GM23248 (cell line): ENCODE data around the gene NRDE2. TPM values are rescaled to one million over a fixed set of nuclear protein-coding genes. Genes with fewer than 3 reads are reported as not detected.

Experiments used
- DNase-seq: peaks from one replicate; pipeline ENCODE4 v3.0.0-alpha.2; 2015
- H2AFZ ChIP-seq: fragments of 200-600 bp; sonication (generic); 2 replicates; pipeline ENCODE4 v1.6.1; 2016; ENCODE audit warnings: antibody characterized with exemption
- H3F3A ChIP-seq: fragments of 200-600 bp; sonication (generic); 2 replicates; pipeline ENCODE4 v1.6.1; 2016; ENCODE audit warnings: mild to moderate bottlenecking, antibody characterized with exemption, mixed run types; ENCODE audit not compliant: insufficient read depth
- H3K27ac ChIP-seq: fragments of 200-600 bp; sonication (generic); 2 replicates; pipeline ENCODE4 v1.5.1; 2016; ENCODE audit warnings: mild to moderate bottlenecking
- H3K27me3 ChIP-seq: fragments of 200-600 bp; sonication (generic); replicated peaks from 2 replicates; pipeline ENCODE4 v1.6.1; 2016; ENCODE audit warnings: mild to moderate bottlenecking; ENCODE audit not compliant: insufficient read depth
- H3K36me3 ChIP-seq: fragments of 200-600 bp; sonication (generic); 2 replicates; pipeline ENCODE4 v1.6.1; 2016; ENCODE audit warnings: low read depth, mild to moderate bottlenecking
- H3K4me1 ChIP-seq: fragments of 200-600 bp; sonication (generic); 2 replicates; pipeline ENCODE4 v1.6.1; 2016; ENCODE audit warnings: mild to moderate bottlenecking; ENCODE audit not compliant: insufficient read depth
- H3K4me2 ChIP-seq: fragments of 200-600 bp; sonication (generic); one replicate; pipeline ENCODE4 v1.6.1; 2016; ENCODE audit warnings: mild to moderate bottlenecking; ENCODE audit not compliant: unreplicated experiment
- H3K4me3 ChIP-seq: fragments of 200-600 bp; sonication (generic); 2 replicates; pipeline ENCODE4 v1.5.1; 2016; ENCODE audit warnings: mild to moderate bottlenecking
- H3K79me2 ChIP-seq: fragments of 200-600 bp; sonication (generic); 2 replicates; pipeline ENCODE4 v1.6.1; 2016; ENCODE audit warnings: mild to moderate bottlenecking; ENCODE audit not compliant: insufficient read depth
- H3K9ac ChIP-seq: fragments of 200-600 bp; sonication (generic); 2 replicates; pipeline ENCODE4 v1.6.1; 2016; ENCODE audit warnings: mild to moderate bottlenecking
- H3K9me2 ChIP-seq: fragments of 200-600 bp; sonication (generic); 2 replicates; pipeline ENCODE4 v1.6.1; 2016; ENCODE audit warnings: mixed run types, mild to moderate bottlenecking, moderate library complexity; ENCODE audit not compliant: insufficient read depth
- H3K9me3 ChIP-seq: fragments of 200-600 bp; sonication (generic); one replicate; pipeline ENCODE4 v1.6.1; 2017; ENCODE audit warnings: low read depth
- H4K20me1 ChIP-seq: fragments of 200-600 bp; sonication (generic); 2 replicates; pipeline ENCODE4 v1.6.0; 2016; ENCODE audit not compliant: insufficient read depth
- EZH2 ChIP-seq: fragments of 200-600 bp; sonication (generic); IDR thresholded peaks from 2 replicates; pipeline ENCODE4 v1.6.1; 2018; ENCODE audit warnings: antibody characterized with exemption, mild to moderate bottlenecking; ENCODE audit not compliant: insufficient read depth, poor library complexity, severe bottlenecking
- EZH2phosphoT487 ChIP-seq: fragments of 200-600 bp; sonication (generic); IDR thresholded peaks from 2 replicates; pipeline ENCODE4 v1.6.1; 2018; ENCODE audit warnings: antibody characterized with exemption, moderate library complexity, mild to moderate bottlenecking, low read depth; ENCODE audit not compliant: insufficient read depth
- WGBS, 2 experiments: methylation state at CpG; one replicate each; pipeline ENCODE4 v1.1.6; 2015 to 2017; ENCODE audit warnings: low lambda C conversion rate in 2 of 2, low coverage in 1 of 2; ENCODE audit errors: missing lambda C conversion rate in 2 of 2; 5-methylcytosine and 5-hydroxymethylcytosine counted together
- in situ Hi-C: fragments of 300-500 bp; cut with MboI; formaldehyde crosslinking; loops from 2 replicates; pipeline ENCODE4 v1.15.0; 2020
- polyA plus RNA-seq: library from polyadenylated mRNA; unstranded; fragments of >200 nt; fragmentation: Nextera tagmentation; extraction: Ambion mirVana; gene quantifications from 2 replicates; pipeline ENCODE4 v1.2.1, GENCODE V29; 2016
- total RNA-seq: library from RNA; depleted of rRNA; stranded (reverse); fragments of >200 nt; shearing (Covaris generic); gene quantifications from 2 replicates; pipeline ENCODE4 v1.2.3, GENCODE V29; 2014

Gene NRDE2
- total and polyA plus RNA-seq, 2 experiments from 2014 or later = 9.4 to 10.2 TPM

DNA sequence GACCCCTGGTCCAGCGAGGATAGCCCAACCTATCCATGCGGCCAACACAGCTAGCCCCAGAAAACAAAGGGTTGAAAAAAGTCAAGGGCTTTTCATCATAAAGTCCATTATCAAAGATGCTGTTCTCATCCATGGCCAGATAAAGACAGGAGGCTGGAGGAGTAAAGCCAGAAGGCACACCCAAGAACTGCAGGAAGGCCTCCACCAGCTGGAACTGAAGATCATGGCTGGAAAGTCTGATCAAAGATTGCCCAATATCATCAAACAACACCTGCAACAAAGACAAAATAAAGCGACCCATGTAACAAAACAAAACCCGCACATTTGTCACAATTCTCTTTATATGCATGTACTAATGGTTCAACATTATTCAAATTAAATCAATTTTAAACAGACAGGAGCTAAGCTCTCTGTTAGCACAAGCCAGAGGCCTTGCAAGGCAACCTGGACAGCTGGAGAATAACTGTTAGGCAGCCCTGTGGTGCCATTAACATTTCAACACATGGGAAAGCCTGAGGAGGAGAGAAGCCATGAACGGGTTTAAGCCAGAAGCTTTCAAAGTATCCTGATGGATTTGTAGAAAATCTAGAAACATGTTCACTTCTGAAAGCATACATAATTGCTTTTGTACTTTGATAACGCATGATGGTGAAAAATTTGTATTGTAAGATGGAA lies 41.3 kb downstream of the NRDE2 start:
- Histone ChIP-seq H3K27ac (no peak overlapping the region), H3K4me1 (no peaks in the 10 kb centered on the region), H3K4me2 (no peak overlapping the region), H3K9me2 (no peaks in the 10 kb centered on the region), H4K20me1 (no peaks in the 10 kb centered on the region), H3F3A (no peaks in the 10 kb centered on the region), H3K4me3 (no peak overlapping the region), H3K36me3 (peaks cover 18% of the 10 kb centered on the region; the same call in 1 of the 2 replicates), H3K9ac (no peak overlapping the region), H2AFZ (no peak overlapping the region), H3K9me3 (no peaks in the 10 kb centered on the region), H3K27me3 (no peaks in the 10 kb centered on the region), H3K79me2 (no peaks in the 10 kb centered on the region)
- TF ChIP-seq EZH2phosphoT487 (no peak), EZH2 (no peak)
- WGBS, 2 experiments = 88% methylated on average over 6 of the region's 6 CpGs
- in situ Hi-C loops = no loop called here
- no peak for DNase-seq

DNA sequence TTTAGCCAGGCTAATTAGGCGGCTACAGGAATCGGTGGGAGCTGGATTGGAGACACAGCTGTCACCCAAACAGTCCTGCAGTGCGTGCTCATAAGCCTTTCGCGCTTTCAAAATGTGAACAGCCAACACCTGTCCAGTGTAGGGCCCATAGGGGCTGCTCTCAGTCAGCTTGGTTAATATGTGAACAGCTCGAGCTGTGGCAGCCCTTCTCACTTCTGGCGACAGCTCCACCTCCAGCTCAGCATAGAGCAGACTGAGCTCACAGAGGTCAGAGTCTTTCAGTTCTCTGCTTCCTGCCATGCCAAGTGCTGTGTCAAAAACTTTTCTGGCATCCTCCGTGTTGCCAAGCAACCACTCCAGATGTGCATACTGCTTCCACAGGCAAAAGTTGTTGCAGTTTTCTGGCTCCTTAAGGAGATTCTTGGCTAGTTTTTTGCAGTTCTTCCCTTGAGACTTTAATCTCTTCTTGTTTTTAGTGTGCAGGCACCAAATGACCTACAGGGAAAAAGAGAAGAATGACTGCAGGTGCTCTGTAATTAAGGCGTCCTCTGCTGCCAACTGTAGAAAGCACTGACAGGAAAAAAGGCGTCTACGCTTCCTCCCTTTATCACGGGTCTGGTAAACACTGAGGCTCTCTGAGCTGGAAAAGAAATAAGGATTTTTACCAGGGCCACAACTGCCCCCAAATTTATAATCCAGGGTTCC lies 42.9 kb downstream of the NRDE2 start:
- in situ Hi-C loops = no loop called here
- no peak overlapping the region for H3K9ac ChIP-seq
- H4K20me1 ChIP-seq = no peaks in the 10 kb centered on the region
- 77 to 80% methylated on average over 12 of the region's 12 CpGs for WGBS, 2 experiments
- no peak overlapping the region for H3K27ac ChIP-seq
- no peak overlapping the region for H3K4me2 ChIP-seq
- H3K27me3 ChIP-seq = no peaks in the 10 kb centered on the region
- no peaks in the 10 kb centered on the region for H3K79me2 ChIP-seq
- H2AFZ ChIP-seq = no peak overlapping the region
- H3K36me3 ChIP-seq = peaks cover 10% of the 10 kb centered on the region; the same call in 1 of the 2 replicates
- TF ChIP-seq EZH2phosphoT487 = no peak
- no peak for TF ChIP-seq EZH2
- H3K4me3 ChIP-seq = no peak overlapping the region
- H3F3A ChIP-seq = no peaks in the 10 kb centered on the region
- no peak for DNase-seq
- no peaks in the 10 kb centered on the region for H3K9me3 ChIP-seq
- H3K9me2 ChIP-seq = no peaks in the 10 kb centered on the region
- H3K4me1 ChIP-seq = no peaks in the 10 kb centered on the region

DNA sequence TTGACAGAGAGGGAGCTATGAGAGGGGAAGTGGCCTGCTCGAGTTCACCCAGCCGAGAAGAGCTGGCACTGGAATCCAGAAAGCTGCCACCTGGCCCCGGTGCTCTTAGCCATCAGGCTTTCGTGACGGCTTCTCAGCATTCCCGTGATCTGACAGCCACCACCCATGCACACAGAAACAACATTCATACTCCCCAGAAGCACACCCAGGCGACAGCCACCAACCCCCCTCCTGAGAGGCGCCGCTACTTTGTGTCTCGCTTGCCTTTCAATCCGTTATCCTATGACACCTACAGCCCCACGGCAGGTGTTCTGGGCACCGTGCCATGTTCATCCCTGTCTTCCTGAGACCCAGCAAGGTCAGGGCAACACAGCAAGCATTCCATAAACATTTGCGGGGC lies 44.0 kb downstream of the NRDE2 start:
- no peak overlapping the region for H3K4me3 ChIP-seq
- peaks cover 10% of the 10 kb centered on the region; the same call in 1 of the 2 replicates for H3K36me3 ChIP-seq
- no peak overlapping the region for H3K9ac ChIP-seq
- no peaks in the 10 kb centered on the region for H3K9me3 ChIP-seq
- no peaks in the 10 kb centered on the region for H3K9me2 ChIP-seq
- H4K20me1 ChIP-seq = no peaks in the 10 kb centered on the region
- in situ Hi-C loops = no loop called here
- H3K27me3 ChIP-seq = no peaks in the 10 kb centered on the region
- no peaks in the 10 kb centered on the region for H3F3A ChIP-seq
- TF ChIP-seq EZH2phosphoT487 (no peak), EZH2 (no peak)
- no peaks in the 10 kb centered on the region for H3K79me2 ChIP-seq
- 88 to 89% methylated on average over 14 of the region's 14 CpGs for WGBS, 2 experiments
- no peaks in the 10 kb centered on the region for H3K4me1 ChIP-seq
- no peak overlapping the region for H3K27ac ChIP-seq
- H3K4me2 ChIP-seq = no peak overlapping the region
- no peak overlapping the region for H2AFZ ChIP-seq
- DNase-seq = no peak

GRCh38 chr14:90281756-90282155 lies 50.0 kb downstream of the NRDE2 start:
- H4K20me1 ChIP-seq = no peaks in the 10 kb centered on the region
- peak overlapping the region; percentile 79 for H3K27ac ChIP-seq
- peaks cover 12% of the 10 kb centered on the region for H3F3A ChIP-seq
- peaks cover 17% of the 10 kb centered on the region for H3K4me1 ChIP-seq
- in situ Hi-C loops = no loop called here
- H3K9me3 ChIP-seq = no peaks in the 10 kb centered on the region
- peak overlapping the region; percentile 45 for H3K4me3 ChIP-seq
- H2AFZ ChIP-seq = peak overlapping the region; percentile 27; the same call in 1 of the 2 replicates
- peak; percentile 43 for DNase-seq
- no peaks in the 10 kb centered on the region for H3K79me2 ChIP-seq
- no peaks in the 10 kb centered on the region for H3K9me2 ChIP-seq
- H3K27me3 ChIP-seq = no peaks in the 10 kb centered on the region
- 0 out of 2 replicates have a peak, but pooled peaks cover 8% of the 10 kb centered on the region for H3K36me3 ChIP-seq
- H3K4me2 ChIP-seq = peak overlapping the region; percentile 70
- peak overlapping the region; percentile 54 for H3K9ac ChIP-seq
- TF ChIP-seq EZH2phosphoT487 = no peak
